Activated CD8-positive, alpha-beta memory T cell treated with anti-CD3 and anti-CD28 coated beads for 48 hours (primary cell): ENCODE data around the gene PRSS8.
"Not testable (repeated sequence)": the region's sequence is repeated elsewhere in the genome, so short reads cannot be mapped to it uniquely, and the experiment has no call there.

ENCODE experiments used
- DNase-seq, 3 experiments: peaks; one replicate each; pipeline ENCODE4 v3.0.0-alpha.2; 2020; ENCODE audit warnings: low read depth in 2 of 3, low spot score in 2 of 3

The PRSS8 gene

DNA sequence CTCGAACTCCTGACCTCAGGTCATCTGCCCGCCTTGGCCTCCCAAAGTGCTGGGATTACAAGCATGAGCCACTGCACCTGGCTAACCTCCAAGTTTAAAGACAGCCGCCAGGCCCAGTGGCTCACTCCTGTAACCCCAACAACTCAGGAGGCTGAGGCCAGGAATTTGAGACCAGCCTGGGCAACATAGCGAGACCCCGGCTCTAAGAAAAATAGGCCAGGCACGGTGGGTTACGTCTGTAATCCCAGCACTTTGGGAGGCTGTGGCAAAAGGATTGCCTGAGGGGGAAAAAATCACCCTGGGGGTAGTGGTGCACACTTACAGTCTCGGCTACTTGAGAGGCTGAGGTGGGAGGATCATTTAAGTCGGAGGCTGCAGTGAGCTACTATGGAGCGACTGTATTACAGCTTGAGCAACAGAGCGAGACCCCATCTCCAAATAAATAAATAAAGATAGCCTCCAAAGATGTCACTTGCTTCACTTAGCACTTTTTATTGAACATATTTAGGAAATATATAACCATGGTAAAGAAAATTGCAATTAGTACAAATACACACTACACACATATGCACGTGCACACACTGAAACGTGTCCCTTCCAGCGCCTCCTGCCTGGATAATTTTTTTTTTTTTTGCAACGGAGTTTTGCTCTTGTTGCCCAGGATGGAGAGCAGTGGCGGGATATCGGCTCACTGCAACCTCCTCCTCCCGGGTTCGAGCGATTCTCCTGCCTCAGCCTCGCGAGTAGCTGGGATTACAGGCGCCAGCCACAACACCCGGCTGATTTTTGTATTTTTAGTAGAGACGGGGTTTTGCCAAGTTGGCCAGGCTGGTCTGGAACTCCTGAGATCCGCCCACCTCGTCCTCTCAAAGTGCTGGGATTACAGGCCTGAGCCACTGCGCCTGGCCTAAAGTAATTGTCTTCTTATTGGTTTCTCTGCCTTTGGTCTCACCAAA lies 28.7 kb downstream of the PRSS8 start:
- DNase-seq, result no peak

GRCh38 chr16:31105677-31106213 lies 29.8 kb downstream of the PRSS8 start:
- DNase-seq, result peak; percentile 75 to 95 (median 90)

GRCh38 chr16:31100876-31101641 lies 34.5 kb downstream of the PRSS8 start:
- not testable (repeated sequence) for DNase-seq

DNA sequence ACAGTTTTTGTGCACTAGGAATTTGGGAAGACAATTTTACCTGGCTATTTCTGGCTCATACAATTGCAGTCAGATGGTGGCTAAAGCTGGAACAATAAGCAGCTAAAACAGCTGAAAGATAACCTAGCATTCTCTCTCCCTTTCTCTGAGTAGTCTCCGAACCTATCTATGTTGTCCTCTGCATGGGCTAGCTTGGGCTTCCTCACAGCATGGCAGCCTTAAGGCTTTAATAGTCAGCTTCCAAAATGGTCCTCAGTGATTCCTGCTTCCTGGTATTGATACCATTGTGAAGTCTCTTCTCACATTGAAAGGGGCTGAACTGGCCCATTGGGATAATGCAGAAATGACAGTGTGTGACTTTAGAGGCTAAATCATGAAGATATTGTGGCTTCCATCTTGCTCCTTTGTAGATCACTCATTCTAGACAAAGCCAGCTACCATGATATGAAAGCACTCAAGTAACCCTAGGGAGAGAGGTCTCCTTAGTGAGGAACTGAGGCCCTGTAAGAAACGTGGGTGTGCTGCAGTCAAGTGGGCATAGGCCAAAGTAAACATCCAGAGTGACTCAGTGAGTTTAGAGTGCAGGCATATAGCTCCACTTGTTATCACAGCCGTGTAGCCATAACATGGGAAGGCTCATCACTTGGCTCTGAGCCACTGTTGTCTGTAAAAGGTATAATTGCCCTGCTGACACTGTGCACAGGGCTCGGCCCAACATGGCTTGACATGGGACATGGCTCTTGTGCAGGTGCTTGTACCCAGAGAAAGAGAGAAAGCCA lies 35.5 kb downstream of the PRSS8 start:
- no peak for DNase-seq

DNA sequence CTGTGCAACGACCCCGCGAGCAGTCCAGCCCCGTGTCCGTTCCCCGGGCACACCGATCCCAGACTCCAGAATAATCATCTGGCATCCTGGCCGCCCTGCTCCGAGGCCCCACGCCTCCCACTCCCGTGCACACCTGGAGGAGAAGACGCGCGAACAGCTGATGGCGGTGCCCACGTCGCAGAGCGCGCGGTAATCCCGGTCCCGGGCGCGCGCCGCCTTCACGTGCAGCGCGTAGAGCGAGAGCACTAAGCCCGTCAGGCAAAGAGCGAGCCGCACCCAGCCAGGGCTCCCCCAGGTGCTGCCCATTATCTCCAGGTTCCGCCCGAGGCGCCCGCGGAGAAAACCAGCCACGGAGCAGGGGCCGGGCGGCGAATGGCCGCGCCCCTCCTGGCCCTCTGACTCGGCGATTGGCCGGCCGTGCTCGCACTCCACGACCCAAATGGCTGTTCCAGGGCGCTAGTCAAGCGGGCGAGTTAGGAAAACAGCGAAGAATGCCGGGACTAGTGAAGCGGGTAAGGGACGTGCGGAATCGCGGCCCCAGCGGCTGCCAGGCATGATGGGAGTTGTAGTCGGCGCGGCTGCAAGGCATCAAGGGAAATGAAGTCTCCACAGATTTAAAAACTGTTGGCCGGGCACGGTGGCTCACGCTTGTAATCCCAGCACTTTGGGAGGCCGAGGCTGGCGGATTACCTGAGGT lies 41.0 kb downstream of the PRSS8 start, which contains the start of gene VKORC1:
TSS of gene VKORC1 (minus strand) at position 374 of the 697 bp plus-strand sequence. CDS start at position 306, 68 bp downstream.
- peak; percentile 67 to 79 (median 74) for DNase-seq

GRCh38 chr16:31094088-31094423 lies 41.5 kb downstream of the PRSS8 start:
- no peak for DNase-seq

DNA sequence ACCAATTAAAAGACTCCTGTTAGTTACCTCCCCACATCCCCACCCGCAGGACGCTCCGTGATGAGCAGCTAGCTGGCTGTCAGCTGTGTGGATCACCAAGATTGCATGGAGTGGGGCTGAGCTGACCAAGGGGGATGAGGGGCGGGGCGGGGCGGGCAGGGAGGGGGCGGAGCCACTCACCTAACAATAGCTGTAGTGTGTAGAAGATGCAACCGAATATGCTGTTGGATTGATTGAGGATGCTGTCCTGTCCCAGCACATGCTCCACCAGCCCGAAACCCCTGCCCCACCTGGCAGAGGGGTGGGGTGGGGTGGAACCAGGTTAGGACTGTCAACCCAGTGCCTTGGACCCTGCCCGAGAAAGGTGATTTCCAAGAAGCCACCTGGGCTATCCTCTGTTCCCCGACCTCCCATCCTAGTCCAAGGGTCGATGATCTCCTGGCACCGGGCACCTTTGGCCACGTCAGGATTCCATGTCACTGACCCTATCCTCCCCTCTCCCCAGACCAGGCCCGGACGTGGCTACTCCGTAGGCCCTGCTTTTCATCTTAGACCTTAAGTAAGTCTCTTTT lies 42.3 kb downstream of the PRSS8 start:
- DNase-seq, result no peak

GRCh38 chr16:31092330-31092729 lies 43.2 kb downstream of the PRSS8 start:
- DNase-seq, result no peak

DNA sequence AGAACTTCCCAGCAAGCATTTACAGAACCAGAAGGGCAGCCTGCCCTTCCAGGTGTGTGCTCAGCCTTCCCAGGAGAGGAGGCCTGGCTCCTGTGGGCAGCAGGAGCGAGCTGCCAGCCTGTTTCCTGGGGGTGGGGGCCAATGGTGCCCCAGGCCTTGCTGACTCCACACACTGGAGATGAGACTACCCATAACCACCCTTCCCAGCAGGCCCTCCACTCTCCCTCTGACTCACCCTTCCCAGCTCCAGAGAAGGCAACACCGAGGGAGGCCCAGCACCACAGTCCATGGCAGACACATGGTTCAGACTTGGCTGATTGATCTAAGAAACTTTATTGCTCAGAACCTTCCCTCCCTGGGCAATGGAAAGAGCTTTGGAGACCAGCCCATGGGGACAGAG lies 45.0 kb downstream of the PRSS8 start:
- DNase-seq, result no peak

- no peak for DNase-seq
These were observed 46.3 kb downstream of the PRSS8 start for GRCh38 chr16:31089199-31089598.

DNA sequence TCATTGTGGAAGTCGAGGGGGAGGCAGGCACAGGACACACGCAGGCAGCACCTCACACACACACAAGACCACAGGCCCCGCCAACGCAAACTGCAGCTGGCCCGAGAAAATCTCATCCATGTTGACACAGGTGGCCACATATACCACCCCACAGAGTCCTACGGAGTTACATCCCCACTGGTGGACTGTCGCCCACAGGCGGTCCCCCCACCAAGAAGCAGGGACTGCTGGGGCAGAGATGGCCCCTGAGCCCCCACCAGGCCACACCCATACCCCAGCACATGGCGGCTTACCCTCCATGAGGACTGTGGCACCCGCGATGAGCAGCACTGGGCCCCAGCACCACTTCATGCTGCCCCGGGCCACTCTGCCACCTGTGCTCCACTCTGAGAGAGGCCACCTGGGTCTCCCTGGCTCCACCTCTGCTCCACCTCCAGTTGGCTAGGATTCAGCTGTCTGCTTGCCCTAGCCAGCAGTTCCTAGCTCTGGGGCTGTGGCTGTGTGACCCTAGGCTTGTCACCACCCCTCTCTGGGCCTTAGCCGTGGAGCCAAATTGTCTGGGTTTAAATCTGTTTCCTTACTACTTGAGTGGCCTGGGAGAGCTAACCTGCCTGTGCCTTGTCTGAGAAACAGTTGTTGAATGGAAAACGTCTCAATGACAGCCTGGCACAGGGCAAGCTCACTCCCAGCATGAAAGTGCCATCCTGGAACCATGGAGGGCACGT lies 46.9 kb downstream of the PRSS8 start, which contains the start of gene PRSS53:
TSS of gene PRSS53 (minus strand) at position 485 of the 725 bp plus-strand sequence. CDS start at position 351, 134 bp downstream.
- no peak for DNase-seq

DNA sequence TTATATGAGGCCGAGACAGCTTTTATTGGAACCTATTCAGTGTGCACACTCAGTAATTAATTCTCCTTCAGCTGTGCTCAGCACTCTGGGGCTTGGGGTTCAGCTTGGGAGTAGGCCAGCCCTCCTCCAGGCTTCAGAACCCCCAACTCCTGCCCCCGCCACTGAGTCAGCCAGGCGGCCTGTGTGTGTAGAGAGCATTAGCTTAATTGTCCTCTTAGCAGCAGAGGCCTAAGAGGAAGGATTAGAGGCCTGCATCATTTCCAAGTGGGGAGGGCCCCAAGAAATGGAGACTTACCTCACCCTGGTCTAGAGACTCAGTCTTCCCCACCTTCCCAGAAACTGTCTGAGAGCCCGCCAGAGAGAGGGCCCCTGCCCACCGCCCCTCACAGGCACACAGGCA lies 47.6 kb downstream of the PRSS8 start:
- no peak for DNase-seq

DNA sequence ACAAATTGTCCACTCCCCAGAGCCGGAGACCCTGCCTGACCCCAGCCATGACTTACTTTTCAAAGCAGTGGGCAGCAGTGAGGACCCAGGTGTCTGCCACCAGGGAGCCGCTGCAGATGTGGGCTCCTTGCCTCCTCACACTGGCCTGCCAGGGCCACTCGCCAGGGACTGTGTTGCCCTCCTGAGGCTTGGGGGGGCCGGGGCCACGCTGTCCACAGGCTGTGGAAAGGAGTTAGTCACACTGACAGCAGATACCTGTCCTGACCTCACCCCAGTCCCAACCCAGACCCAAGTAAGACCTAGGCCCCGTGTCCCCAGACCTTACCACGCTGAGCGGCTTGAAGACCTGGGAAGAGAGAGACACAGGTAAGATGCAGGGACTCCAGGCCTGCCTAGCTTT lies 48.0 kb downstream of the PRSS8 start:
- no peak for DNase-seq

DNA sequence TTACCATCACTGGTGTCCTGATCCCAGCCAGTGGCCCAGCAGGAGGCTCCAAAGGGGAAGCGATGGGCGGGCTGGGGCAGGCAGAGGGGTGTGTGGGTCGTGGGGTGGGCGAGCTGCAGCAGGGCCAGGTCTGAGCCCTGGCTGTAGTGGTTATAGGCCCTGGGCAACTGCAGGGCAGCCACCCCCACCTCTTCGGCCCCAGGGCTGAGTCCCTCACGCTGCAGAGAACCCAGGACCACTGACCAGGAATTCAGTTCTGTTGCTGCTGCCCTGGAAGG lies 49.0 kb downstream of the PRSS8 start:
- DNase-seq, result no peak

- no peak for DNase-seq
These were observed 49.5 kb downstream of the PRSS8 start for GRCh38 chr16:31085873-31086628.

DNA sequence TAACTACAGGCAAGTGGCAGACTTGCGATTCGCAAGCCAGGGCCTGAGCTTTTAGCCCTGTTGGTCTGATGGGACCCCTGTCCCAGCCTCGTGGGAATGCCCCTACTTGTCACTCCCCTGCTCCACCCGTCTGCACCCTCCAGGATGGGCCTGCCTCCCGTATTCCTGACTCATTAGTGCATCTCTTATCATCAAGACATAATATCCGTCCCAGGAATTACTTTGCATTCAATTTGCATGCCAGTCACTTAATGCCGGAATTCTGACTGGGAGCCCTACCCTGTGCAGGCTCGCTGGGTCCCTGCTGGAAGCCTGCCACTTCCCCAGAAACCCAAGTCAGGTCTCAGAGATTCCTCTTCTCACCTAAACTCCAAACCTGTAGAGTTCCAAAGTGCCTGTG lies 50.1 kb downstream of the PRSS8 start:
- DNase-seq, result no peak

DNA sequence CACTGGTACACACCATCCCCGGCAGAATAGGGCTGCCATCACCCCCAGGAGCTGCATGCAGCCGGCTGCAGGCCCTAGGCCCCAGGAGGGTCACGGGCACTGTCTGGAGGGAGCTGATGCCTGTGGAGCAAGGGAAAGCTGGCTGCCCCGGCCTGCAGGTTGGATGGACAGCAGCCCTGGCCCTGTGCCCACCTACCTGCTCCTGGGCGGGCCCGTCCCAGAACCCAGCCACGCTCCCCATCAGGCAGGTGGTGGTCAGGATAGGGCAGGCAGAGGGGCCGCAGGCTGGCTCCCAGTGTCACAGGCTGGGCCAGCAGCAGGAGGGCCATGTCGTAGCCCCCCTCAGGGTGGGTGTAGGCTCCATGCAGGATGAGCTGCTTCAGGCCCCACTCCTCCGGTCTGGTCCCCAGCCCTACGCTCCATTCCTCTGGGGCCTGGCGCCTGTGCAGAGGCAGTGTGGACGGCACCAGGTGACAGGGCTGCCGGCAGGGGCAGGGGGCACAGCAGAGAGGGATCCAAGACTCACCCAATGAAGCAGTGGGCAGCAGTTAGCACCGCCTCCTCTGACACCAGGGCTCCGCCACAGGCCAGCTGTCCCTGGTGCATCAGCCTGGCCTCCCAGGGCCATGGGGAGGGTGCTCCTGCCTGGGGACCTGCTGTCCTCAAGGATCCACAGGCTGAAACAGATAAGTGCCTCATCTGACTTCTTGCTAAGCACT lies 50.8 kb downstream of the PRSS8 start:
- no peak for DNase-seq

DNA sequence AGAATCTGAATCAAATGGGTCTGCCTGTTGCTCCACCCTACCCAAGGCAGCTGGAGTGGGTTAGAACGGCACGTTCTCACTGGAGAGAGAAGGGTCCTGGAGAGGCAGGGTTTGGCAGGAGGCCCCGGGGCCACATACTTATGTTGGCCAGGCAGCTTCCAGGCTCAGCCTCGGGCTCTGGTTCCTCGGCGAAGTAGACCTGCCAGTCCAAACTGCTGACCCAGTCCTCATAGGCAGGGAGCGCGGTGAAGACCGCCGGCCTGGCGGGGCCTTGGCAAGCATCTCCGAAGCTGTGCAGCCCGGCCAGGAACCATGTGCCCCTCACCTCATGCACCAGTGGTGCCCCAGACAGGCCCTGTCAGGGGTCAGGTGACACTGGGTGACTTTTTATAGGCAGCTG lies 51.5 kb downstream of the PRSS8 start:
- no peak for DNase-seq
